ENCODE measurements around the gene TMCC1.
"Not testable (repeated sequence)": the region's sequence is repeated elsewhere in the genome, so short reads cannot be mapped to it uniquely, and the experiment has no call there.

TMCC1 gene

GRCh38 chr3:129918461-129918860, 24.9 kb upstream of the TMCC1 start:
- Histone ChIP-seq H3K4me3 (ENCODE audit: control insufficient read depth in 1 of 7, extremely low read depth in 1 of 7, insufficient read depth in 4 of 7, low read depth in 2 of 7, low read length in 6 of 7) (no peak overlapping the region), H3K4me1 (ENCODE audit: control extremely low read depth in 1 of 4, control insufficient read depth in 4 of 4, insufficient read depth in 4 of 4, low read length in 3 of 4) (no peaks in the 10 kb centered on the region), H3K27ac (ENCODE audit: insufficient read depth in 1 of 2, low read depth in 1 of 2, low read length in 2 of 2, poor library complexity in 1 of 2, severe bottlenecking in 2 of 2) (no peak overlapping the region), H3K36me3 (ENCODE audit: control insufficient read depth in 4 of 4, insufficient read depth in 4 of 4, low read length in 3 of 4) (no peaks in the 10 kb centered on the region), H3K9me3 (ENCODE audit: control extremely low read depth in 1 of 5, control insufficient read depth in 4 of 5, insufficient read depth in 2 of 5, low read depth in 1 of 5, low read length in 4 of 5) (peaks cover 0 to 50% (median 36%) of the 10 kb centered on the region in 5 experiments), H3K27me3 (replicated peaks in 2 of 5; ENCODE audit: control insufficient read depth in 4 of 5, insufficient read depth in 5 of 5, low read length in 4 of 5) (no peaks in the 10 kb centered on the region)
- ChIA-PET POLR2A (interaction anchor here (0.6 kb wide), 1 partner anchor 19 kb away, joined by 3 read pairs; no protein-coding TSS in a partner anchor), CTCF (no interaction called here)
- no peak for DNase-seq
- 98% methylated on average over 8 of the region's 8 CpGs for WGBS (ENCODE audit: insufficient coverage)

GRCh38 chr3:129917423-129918007, 24.0 kb upstream of the TMCC1 start:
- WGBS (ENCODE audit: insufficient coverage): 93% methylated on average over 5 of the region's 6 CpGs
- CTCF ChIA-PET: interaction anchor here (0.9 to 1.7 kb wide), 2 partner anchors 12 to 22 kb away, joined by 3 to 4 read pairs; no protein-coding TSS in a partner anchor

GRCh38 chr3:129913618-129914017, 20.1 kb upstream of the TMCC1 start:
- Histone ChIP-seq H3K36me3 (ENCODE audit: control insufficient read depth in 4 of 4, insufficient read depth in 4 of 4, low read length in 3 of 4) (no peaks in the 10 kb centered on the region), H3K9me3 (ENCODE audit: control extremely low read depth in 1 of 5, control insufficient read depth in 4 of 5, insufficient read depth in 2 of 5, low read depth in 1 of 5, low read length in 4 of 5) (peaks cover 0 to 36% (median 31%) of the 10 kb centered on the region in 5 experiments), H3K4me1 (ENCODE audit: control extremely low read depth in 1 of 4, control insufficient read depth in 4 of 4, insufficient read depth in 4 of 4, low read length in 3 of 4) (peaks cover 3 to 11% (median 6%) of the 10 kb centered on the region in 4 experiments), H3K4me3 (ENCODE audit: control insufficient read depth in 1 of 7, extremely low read depth in 1 of 7, insufficient read depth in 4 of 7, low read depth in 2 of 7, low read length in 6 of 7) (no peak overlapping the region), H3K27ac (ENCODE audit: insufficient read depth in 1 of 2, low read depth in 1 of 2, low read length in 2 of 2, poor library complexity in 1 of 2, severe bottlenecking in 2 of 2) (no peak overlapping the region), H3K27me3 (replicated peaks in 2 of 5; ENCODE audit: control insufficient read depth in 4 of 5, insufficient read depth in 5 of 5, low read length in 4 of 5) (no peaks in the 10 kb centered on the region)
- ChIA-PET CTCF (interaction anchor here (1.1 to 2.1 kb wide), 3 partner anchors 8 to 14 kb away, joined by 3 to 6 read pairs (median 6); no protein-coding TSS in a partner anchor), POLR2A (no interaction called here)
- 100% methylated on average over 3 of the region's 3 CpGs for WGBS (ENCODE audit: insufficient coverage)
- DNase-seq: no peak

More at GRCh38 chr3:129917423-129918007, 24.0 kb upstream of the TMCC1 start:
- H3K36me3 ChIP-seq (ENCODE audit: control insufficient read depth in 4 of 4, insufficient read depth in 4 of 4, low read length in 3 of 4): no peaks in the 10 kb centered on the region
- H3K9me3 ChIP-seq (ENCODE audit: control extremely low read depth in 1 of 5, control insufficient read depth in 4 of 5, insufficient read depth in 2 of 5, low read depth in 1 of 5, low read length in 4 of 5): peaks cover 0 to 50% (median 36%) of the 10 kb centered on the region in 5 experiments
- H3K27me3 ChIP-seq (replicated peaks in 2 of 5; ENCODE audit: control insufficient read depth in 4 of 5, insufficient read depth in 5 of 5, low read length in 4 of 5): no peaks in the 10 kb centered on the region
- POLR2A ChIA-PET: no interaction called here
- DNase-seq: peak in 1 of 3 donors; percentile 47
- no peak overlapping the region for H3K4me3 ChIP-seq (ENCODE audit: control insufficient read depth in 1 of 7, extremely low read depth in 1 of 7, insufficient read depth in 4 of 7, low read depth in 2 of 7, low read length in 6 of 7)
- no peak overlapping the region for H3K27ac ChIP-seq (ENCODE audit: insufficient read depth in 1 of 2, low read depth in 1 of 2, low read length in 2 of 2, poor library complexity in 1 of 2, severe bottlenecking in 2 of 2)
- H3K4me1 ChIP-seq (ENCODE audit: control extremely low read depth in 1 of 4, control insufficient read depth in 4 of 4, insufficient read depth in 4 of 4, low read length in 3 of 4): no peaks in the 10 kb centered on the region

- POLR2A ChIA-PET: interaction anchor here (1.2 to 1.6 kb wide), 2 partner anchors 10 to 16 kb away, joined by 3 read pairs; no protein-coding TSS in a partner anchor
- H3K9me3 ChIP-seq (ENCODE audit: control extremely low read depth in 1 of 5, control insufficient read depth in 4 of 5, insufficient read depth in 2 of 5, low read depth in 1 of 5, low read length in 4 of 5): peaks cover 0 to 22% (median 16%) of the 10 kb centered on the region in 5 experiments
- peak in 2 of 3 donors; percentile 74 to 86 for DNase-seq
- H3K36me3 ChIP-seq (ENCODE audit: control insufficient read depth in 4 of 4, insufficient read depth in 4 of 4, low read length in 3 of 4): peaks cover 2 to 11% (median 5%) of the 10 kb centered on the region in 4 experiments
- no peak overlapping the region for H3K27ac ChIP-seq (ENCODE audit: insufficient read depth in 1 of 2, low read depth in 1 of 2, low read length in 2 of 2, poor library complexity in 1 of 2, severe bottlenecking in 2 of 2)
- H3K27me3 ChIP-seq (replicated peaks in 2 of 5; ENCODE audit: control insufficient read depth in 4 of 5, insufficient read depth in 5 of 5, low read length in 4 of 5): no peaks in the 10 kb centered on the region
- no peak overlapping the region for H3K4me3 ChIP-seq (ENCODE audit: control insufficient read depth in 1 of 7, extremely low read depth in 1 of 7, insufficient read depth in 4 of 7, low read depth in 2 of 7, low read length in 6 of 7)
- CTCF ChIA-PET: interaction anchor here (0.7 to 1.8 kb wide), 7 partner anchors 9 to 262 kb away, joined by 3 to 4 read pairs (median 3); no protein-coding TSS in a partner anchor
- peaks cover 3 to 11% (median 6%) of the 10 kb centered on the region in 4 experiments for H3K4me1 ChIP-seq (ENCODE audit: control extremely low read depth in 1 of 4, control insufficient read depth in 4 of 4, insufficient read depth in 4 of 4, low read length in 3 of 4)
Observed at GRCh38 chr3:129911261-129911861, 17.9 kb upstream of the TMCC1 start.

GRCh38 chr3:129909235-129909634, 15.7 kb upstream of the TMCC1 start:
- CTCF ChIA-PET: interaction anchor here (1.1 to 1.5 kb wide), 2 partner anchors 18 to 33 kb away, joined by 3 to 4 read pairs; no protein-coding TSS in a partner anchor
- POLR2A ChIA-PET; DNase-seq; H3K27me3 ChIP-seq (replicated peaks in 2 of 5; ENCODE audit: control insufficient read depth in 4 of 5, insufficient read depth in 5 of 5, low read length in 4 of 5); H3K4me3 ChIP-seq (ENCODE audit: control insufficient read depth in 1 of 7, extremely low read depth in 1 of 7, insufficient read depth in 4 of 7, low read depth in 2 of 7, low read length in 6 of 7); H3K27ac ChIP-seq (ENCODE audit: insufficient read depth in 1 of 2, low read depth in 1 of 2, low read length in 2 of 2, poor library complexity in 1 of 2, severe bottlenecking in 2 of 2): not testable (repeated sequence)
- Histone ChIP-seq H3K4me1 (ENCODE audit: control extremely low read depth in 1 of 4, control insufficient read depth in 4 of 4, insufficient read depth in 4 of 4, low read length in 3 of 4) (peaks cover 3 to 11% (median 6%) of the 10 kb centered on the region in 4 experiments), H3K9me3 (ENCODE audit: control extremely low read depth in 1 of 5, control insufficient read depth in 4 of 5, insufficient read depth in 2 of 5, low read depth in 1 of 5, low read length in 4 of 5) (peaks cover 3 to 27% (median 18%) of the 10 kb centered on the region in 5 experiments), H3K36me3 (ENCODE audit: control insufficient read depth in 4 of 4, insufficient read depth in 4 of 4, low read length in 3 of 4) (peaks cover 2 to 29% (median 15%) of the 10 kb centered on the region in 4 experiments)
- WGBS (ENCODE audit: insufficient coverage): 100% methylated on average over 2 of the region's 4 CpGs

- no peaks in the 10 kb centered on the region for H3K27me3 ChIP-seq (replicated peaks in 2 of 5; ENCODE audit: control insufficient read depth in 4 of 5, insufficient read depth in 5 of 5, low read length in 4 of 5)
- no peak overlapping the region for H3K4me3 ChIP-seq (ENCODE audit: control insufficient read depth in 1 of 7, extremely low read depth in 1 of 7, insufficient read depth in 4 of 7, low read depth in 2 of 7, low read length in 6 of 7)
- peaks cover 3 to 27% (median 18%) of the 10 kb centered on the region in 5 experiments for H3K9me3 ChIP-seq (ENCODE audit: control extremely low read depth in 1 of 5, control insufficient read depth in 4 of 5, insufficient read depth in 2 of 5, low read depth in 1 of 5, low read length in 4 of 5)
- peaks cover 3 to 11% (median 6%) of the 10 kb centered on the region in 4 experiments for H3K4me1 ChIP-seq (ENCODE audit: control extremely low read depth in 1 of 4, control insufficient read depth in 4 of 4, insufficient read depth in 4 of 4, low read length in 3 of 4)
- H3K36me3 ChIP-seq (ENCODE audit: control insufficient read depth in 4 of 4, insufficient read depth in 4 of 4, low read length in 3 of 4): peaks cover 2 to 29% (median 15%) of the 10 kb centered on the region in 4 experiments
- no peak for DNase-seq
- H3K27ac ChIP-seq (ENCODE audit: insufficient read depth in 1 of 2, low read depth in 1 of 2, low read length in 2 of 2, poor library complexity in 1 of 2, severe bottlenecking in 2 of 2): no peak overlapping the region
- ChIA-PET CTCF (interaction anchor here (1.0 kb wide), 2 partner anchors 13 to 21 kb away, joined by 3 to 6 read pairs; no protein-coding TSS in a partner anchor), POLR2A (no interaction called here)
- WGBS (ENCODE audit: insufficient coverage): no CpG with 5 or more reads among the region's 1 CpG
Observed at GRCh38 chr3:129908417-129908816, 14.9 kb upstream of the TMCC1 start.
